Right lobe of liver (tissue), 4 donors: ENCODE data around the gene MAML3.

Source experiments
- POLR2A ChIP-seq: fragments of 450-650 bp; IDR thresholded peaks from one replicate; pipeline ENCODE4 v1.6.1; 2017; ENCODE audit warnings: antibody characterized with exemption, mild to moderate bottlenecking
- TF ChIP-seq, protein P1 (sequence below), 4 donors: fragments of 200-600 bp in 3 of 4; fragments of 450-650 bp in 1 of 4; IDR thresholded peaks; one replicate each; pipeline versions ENCODE4 v1.5.1 to v1.8.0; 2016 to 2022; ENCODE audit warnings: antibody characterized with exemption in 4 of 4, mild to moderate bottlenecking in 2 of 4
- donor health status: DM: no; HTN: no; CAD: no.
- donor health status: DM: no; HTN: no; CAD: no.
- donor health status: DM: no; HTN: yes; CAD: no.

GRCh38 chr4:139861471-139861870, 292.5 kb downstream of the MAML3 start:
- TF ChIP-seq, protein P1, sequence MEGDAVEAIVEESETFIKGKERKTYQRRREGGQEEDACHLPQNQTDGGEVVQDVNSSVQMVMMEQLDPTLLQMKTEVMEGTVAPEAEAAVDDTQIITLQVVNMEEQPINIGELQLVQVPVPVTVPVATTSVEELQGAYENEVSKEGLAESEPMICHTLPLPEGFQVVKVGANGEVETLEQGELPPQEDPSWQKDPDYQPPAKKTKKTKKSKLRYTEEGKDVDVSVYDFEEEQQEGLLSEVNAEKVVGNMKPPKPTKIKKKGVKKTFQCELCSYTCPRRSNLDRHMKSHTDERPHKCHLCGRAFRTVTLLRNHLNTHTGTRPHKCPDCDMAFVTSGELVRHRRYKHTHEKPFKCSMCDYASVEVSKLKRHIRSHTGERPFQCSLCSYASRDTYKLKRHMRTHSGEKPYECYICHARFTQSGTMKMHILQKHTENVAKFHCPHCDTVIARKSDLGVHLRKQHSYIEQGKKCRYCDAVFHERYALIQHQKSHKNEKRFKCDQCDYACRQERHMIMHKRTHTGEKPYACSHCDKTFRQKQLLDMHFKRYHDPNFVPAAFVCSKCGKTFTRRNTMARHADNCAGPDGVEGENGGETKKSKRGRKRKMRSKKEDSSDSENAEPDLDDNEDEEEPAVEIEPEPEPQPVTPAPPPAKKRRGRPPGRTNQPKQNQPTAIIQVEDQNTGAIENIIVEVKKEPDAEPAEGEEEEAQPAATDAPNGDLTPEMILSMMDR (IDR thresholded peaks at IDR 0.05), result peak; percentile 47 to 64 (median 58)
- TF ChIP-seq POLR2A, result no peak
